C1 segment of cervical spinal cord (tissue), 14 donors: ENCODE measurements around the gene OSBPL5.

ENCODE experiments used
- DNase-seq, 14 donors: peaks; one replicate each; lab custom pipeline; 2025; lab: John Stamatoyannopoulos, UW

Gene OSBPL5

DNA sequence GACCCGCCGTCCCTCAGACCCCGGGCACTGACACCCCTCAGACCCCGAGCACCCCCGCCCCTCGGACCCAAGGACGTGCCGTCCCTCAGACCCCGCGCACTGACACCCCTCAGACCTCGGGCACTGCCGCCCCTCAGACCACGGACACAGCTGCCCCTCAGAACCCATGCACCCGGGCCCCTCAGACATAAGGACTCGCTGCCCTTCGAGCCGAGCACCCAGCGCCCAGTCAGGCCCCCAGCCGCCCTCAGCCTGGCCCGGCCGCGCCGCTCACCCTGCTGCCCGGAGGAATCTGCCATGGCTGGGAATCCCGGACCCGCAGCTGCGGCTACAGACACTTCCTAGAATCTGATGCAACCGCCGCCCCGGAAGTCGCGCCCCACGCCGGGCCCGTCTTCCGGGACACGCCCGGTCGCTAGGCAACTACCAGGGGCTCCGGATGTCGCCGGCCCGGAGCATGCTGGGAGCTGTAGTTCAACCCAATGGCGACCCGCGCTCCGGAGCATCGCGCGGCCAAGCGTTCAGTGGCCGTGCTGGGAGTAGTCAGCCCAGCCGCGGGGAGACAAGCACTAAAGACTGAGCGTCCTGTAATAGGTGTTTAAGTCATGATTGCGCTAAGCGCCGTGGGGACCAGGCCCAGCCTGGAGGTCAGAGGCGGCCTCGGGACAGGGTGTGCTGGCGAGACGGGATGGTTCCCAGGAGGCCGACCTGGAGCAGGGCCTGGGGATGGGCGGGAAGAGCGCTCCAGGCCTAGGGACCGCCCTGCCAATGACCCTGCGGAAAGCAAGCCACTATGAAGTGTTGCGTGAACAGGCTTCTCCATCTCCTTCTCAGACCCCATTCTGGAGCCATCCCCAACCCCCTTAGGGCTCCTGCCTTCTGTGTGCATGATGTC, 107.8 kb downstream of the OSBPL5 start, which contains the start of gene CARS1:
Gene CARS1 (minus strand): TSS at position 355 of the 895 bp plus-strand sequence. CDS start 56 bp downstream, at position 299.
- peak; percentile 54 to 96 (median 88) for DNase-seq

DNA sequence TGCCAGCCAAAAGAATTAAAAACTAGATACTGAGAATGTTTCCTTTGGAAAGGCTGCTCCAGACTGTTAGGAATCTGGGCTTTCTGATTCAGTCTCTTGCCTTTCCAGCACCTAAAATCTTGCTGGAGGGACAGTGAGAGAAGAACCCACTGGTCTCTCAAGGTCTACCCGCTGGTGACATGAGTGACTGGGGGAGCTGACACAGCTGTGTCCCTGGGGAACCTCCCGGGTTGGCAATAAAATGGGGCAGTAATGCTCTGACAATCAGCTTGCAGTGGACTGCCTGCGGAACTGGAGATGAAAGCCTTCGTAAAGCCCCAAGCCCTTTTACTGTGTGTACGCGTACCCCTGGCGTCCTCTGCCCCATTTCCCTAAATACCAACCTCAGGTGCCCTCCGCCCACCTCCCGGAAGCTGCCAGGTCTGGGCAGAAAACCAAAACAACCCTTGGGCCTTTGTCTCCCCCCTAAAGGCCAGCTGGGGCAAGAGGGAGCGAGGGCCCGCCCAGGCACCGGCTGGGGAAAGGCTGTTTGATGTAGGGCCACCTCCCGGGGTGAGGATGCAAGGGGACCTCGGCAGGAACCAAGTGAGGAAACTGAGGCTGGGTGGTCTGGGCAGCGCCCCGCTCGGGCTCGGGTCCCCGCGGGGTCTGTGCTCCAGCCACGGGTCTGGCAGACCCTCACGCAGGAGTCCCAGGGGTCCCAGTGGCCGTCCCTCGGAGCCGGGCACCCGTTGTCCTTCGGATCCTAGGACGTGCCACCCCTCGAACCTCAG, 108.6 kb downstream of the OSBPL5 start:
- DNase-seq: peak in 1 of 14 donors; percentile 54

DNA sequence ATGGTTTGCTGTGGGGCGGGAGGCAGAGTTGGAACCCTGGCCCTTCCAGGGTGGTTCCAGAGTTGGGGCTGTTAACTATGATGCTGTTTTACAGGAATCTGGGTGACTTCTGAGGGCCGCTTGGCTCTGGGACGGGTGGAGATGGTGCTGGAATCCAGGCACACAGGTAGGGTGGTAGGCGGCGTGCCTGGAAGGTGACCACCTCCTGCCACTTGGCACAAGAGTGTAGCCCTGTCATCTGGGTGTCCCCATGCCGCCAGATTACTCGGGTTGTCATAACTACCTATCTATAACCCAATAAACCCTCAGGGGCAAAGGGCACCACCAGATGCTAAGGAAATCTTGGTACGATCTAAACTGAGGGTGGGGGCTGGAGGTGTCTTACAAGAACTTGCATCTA, 109.2 kb downstream of the OSBPL5 start:
- no peak for DNase-seq

DNA sequence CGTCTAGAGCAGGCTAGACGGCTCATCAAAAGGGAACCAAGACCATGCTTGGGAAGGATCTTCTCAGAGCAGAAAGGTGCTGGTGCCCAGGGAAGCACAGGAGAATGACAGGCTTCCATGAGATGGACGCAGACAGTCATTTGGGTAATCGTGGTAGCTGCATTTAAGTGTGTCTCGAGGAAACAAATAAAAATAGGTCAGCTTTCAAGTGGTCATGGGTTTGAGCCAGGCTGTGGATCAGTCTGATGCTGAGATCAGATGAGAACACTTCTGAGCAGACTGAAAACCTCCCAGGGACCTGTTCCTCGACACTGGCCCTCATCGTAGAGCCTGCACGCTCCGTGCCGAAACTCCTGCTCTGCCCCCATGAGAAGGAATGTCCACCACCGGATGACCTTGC, 112.5 kb downstream of the OSBPL5 start:
- no peak for DNase-seq

DNA sequence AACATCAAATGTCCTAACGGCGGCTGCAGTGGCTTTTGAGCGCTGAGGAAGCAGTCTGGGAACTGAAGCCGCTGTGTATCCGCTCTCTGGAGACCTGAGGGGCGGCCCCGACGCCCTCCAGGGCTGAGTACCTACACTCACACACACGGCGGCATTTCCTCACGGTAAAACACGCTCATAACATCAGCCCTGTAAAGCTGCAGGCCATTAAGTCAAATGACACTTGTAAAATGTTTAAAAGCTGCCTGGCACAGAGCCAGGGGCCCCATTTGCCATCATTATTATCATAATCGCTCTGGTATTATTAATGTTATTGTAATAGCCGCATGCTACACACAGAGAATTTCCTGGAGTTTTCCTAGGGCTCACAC, 113.0 kb downstream of the OSBPL5 start:
- DNase-seq: no peak

DNA sequence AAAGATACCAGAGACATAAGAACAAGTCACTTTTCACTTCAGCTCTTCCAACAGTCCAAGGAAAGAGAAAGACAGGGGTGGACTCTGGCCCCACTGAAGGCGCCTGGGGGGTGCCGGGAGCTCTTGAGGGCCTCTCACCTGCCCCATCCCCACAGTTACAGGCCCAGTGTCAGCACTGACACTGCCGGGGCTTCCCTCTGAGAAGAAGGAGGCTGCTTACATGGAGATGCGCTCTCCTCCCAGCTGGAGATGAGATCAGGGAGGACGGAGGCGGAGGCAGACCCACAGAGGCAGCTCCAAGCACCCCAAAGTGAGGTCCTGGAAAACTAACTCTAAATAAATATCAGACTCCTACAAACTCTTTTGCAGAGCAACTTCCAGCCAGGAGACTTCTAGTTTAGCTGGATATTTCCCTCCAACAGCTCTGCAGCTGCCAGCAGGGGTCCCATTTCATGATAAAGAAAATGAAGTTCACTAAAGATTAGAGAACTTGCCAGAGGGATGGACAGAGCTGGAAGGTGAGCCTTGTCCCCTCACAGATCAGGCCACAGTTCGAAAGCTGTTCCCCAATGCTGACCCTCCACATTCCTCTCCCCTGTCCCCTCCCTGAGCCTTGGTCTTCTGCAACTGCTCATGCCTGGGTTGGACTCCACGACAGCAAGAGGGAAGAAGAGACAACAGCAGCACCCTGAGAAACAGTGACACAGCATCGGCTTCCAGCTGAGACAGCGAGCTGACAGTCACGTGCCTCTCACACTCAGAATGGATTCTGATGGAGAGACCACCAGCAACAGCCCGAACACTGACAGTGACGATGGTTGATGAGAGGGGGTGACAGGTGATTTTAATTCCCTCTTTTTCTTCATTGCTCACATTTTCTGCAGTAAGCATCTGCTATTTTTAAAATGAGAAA, 113.7 kb downstream of the OSBPL5 start:
- DNase-seq: peak in 5 of 14 donors; percentile 20 to 36 (median 26)

DNA sequence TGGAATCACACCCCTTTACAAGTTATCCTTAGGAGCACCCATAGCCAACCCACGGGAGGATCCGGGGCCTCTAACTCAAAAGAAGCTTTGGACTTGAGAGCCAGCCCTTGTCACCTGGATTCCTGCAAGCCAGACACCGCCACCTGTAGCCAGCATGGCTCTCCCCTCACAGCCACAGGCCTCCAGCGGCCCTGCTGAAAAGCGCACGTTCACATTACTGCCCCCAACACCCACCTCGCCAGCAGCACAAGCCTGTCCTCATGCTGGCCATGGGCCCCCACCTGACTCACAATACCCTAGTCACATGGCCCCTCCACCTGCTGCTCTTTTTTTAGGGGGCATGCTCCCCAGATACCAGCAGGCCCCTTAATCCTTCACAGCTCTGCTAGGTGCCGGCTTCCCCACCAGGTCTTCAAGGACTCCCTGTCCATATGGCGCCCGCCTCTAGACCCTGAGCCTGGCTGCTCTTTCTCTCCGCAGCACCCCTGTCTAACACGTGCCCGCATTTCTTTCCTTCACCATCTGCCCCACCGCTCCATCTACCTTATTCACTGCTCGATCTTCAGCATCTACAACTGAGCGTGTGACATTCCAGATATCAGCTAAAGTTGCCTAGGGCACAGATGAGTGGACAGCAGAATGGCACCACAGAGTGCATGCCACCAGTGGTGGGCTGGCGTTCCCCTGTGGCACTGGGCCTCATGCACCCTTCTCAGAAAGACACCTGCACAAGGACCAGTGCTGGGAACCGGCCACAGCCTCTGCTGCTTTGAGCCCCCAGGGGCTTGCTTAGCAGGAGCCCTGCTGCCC, 114.5 kb downstream of the OSBPL5 start:
- no peak for DNase-seq

DNA sequence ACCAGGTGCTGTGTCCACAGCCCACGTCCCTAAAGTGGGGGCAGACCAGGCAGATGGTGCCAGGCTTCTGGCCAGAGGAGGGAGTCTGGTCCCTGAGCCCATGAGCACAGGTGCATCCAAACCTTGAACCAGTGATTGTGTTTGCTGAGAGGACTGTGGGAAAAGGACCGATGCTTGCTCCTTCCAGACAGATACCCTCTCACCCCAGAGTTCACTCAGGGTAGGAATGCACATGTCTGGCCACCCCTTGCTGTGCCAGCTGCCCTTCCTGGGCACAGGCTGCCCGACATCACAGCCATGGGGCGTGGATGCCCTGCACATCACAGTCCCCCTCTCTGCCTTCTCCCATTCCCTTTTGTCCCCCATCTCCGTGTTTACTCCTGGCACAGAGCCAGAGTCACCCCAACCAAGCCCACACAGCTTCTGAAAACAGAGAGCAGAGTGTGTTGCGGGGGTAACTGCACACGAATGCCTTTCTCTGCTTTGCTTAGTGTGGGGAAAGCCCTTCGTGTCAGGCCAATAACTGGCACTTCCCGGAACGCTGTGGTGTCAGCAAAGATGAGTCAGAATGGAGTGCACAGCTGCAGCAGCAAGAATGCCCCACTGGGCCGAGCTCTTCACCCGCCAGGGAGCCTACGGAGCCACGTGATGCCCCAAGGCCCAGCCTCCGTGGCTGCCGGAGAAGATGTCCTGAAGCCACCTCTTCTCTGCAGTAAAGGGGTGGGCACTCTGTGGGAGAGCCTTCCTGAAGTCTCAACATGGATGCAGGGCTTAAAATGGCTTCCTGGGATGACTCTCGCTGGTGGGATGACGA, 115.5 kb downstream of the OSBPL5 start:
- DNase-seq: peak in 12 of 14 donors; percentile 31 to 97 (median 78)

DNA sequence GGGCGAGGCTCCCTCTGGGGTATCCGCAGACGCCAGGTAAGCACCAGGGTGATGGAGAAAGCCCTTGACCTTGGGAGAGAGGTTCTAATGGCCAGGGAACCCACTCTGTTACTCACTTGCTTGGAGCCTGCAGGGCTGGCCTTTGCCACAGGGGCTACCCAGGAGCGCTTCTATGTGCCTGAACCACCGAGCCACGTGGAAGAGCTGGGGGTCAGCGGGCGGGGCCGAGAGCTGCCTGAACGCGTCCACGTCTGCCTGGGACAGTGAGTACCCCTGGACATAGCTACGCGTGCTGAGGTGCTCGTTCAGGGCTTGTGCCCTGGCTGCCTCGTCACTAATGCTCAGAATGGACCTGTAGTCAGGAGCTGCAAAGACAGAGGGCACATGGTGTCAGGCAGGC, 117.5 kb downstream of the OSBPL5 start:
- DNase-seq: no peak

DNA sequence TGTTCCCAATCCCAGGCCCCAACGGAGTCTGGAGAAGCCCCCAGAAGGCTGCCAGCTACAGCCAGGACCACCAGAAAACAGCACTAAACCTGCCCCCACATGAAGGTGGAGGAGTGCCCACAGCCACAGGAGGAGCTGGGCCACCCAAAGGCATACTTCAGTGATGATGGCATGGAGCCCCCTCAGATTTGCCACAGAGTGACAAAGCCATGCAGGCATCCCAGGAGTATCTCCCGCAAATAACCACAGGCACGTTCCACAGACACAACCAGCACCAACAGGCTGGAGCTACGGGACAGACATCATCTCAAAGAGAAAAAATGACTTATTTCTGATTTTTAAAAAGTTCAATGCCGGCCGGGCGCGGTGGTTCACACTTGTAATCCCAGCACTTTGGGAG, 118.5 kb downstream of the OSBPL5 start:
- DNase-seq: no peak

DNA sequence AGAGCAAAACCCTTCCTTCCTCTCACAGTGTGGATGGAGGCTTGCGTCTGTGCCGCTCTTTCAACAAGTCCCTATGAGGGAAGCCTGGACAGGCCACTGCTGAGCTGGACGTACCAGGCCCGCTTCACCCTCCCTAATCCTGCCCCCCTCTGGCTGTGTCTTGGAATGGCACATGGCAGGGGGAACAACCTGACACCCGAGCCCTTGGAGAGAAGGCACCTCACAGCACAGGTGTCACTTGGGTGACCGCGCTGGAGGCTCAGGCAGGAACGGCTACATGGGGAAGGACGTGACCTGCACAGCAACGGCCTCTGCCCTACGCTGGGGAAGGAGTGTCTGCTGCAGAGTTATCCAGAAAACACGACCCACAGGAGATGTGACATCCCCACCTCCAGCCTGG, 118.9 kb downstream of the OSBPL5 start:
- no peak for DNase-seq

DNA sequence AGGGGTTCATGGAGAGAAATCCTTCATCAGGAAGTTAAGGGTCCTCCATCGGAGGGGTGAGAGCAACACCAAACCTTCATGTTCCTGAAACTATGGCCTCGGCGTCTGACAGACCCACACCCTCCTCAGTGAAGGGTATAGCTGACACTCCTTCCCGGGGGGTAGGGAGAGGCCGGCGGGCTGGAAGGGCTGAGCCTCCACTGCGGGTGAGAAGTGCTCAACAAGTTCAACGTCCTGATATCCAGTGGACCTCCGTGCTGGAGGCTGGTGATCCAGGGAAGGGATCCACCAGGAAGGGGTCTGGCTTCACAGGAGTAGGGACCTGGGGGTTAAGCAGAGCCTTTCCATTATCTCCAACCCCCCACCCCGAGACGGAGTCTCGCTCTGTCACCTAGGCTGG, 120.2 kb downstream of the OSBPL5 start:
- no peak for DNase-seq

DNA sequence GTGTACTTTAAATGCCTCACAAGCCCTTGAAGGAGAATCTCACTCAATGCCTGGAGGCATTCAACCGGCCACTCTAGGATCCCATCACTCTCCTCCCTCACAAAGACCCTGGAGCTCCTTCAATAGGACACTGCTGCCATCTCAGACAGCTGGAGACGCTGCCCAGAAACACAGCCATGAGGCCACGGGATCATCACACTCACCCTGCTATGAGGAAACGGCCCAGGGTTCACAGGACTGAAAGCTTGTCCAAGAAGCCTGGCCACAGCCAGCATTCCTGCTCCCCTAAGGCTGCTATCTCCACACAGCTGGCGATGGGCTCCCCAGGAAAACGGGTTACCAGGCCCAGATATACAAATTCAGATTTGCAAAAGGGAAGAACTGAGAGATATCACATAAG, 121.1 kb downstream of the OSBPL5 start:
- DNase-seq: peak in 1 of 14 donors; percentile 58

DNA sequence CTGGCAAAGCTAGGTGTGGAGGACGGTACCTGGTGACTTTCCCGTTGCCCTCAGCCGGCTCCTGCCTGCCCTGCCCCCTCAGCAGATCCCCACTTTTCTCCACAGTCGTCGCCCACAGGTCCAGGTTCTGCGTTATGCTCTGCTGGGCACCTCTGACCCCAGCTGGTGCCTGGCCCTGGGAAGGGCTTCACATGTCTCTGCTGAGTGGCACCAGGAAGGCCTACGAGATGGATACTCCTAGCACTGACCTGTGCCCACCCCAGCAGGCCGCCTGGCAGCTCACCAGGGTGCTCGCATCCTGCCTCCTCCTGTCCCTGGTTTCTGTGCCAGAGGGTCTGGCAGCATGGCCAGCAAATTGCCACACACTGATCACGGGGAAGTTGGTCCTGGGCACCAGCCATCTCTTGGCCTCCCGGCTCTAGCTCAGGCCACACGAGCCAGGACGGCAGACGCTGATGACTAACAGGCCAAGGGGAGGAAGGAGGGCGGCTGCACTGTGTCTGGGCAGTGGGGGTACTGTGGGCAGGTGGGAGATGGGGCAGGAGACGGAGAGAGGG, 121.7 kb downstream of the OSBPL5 start:
- peak in 10 of 14 donors; percentile 44 to 88 (median 58) for DNase-seq

DNA sequence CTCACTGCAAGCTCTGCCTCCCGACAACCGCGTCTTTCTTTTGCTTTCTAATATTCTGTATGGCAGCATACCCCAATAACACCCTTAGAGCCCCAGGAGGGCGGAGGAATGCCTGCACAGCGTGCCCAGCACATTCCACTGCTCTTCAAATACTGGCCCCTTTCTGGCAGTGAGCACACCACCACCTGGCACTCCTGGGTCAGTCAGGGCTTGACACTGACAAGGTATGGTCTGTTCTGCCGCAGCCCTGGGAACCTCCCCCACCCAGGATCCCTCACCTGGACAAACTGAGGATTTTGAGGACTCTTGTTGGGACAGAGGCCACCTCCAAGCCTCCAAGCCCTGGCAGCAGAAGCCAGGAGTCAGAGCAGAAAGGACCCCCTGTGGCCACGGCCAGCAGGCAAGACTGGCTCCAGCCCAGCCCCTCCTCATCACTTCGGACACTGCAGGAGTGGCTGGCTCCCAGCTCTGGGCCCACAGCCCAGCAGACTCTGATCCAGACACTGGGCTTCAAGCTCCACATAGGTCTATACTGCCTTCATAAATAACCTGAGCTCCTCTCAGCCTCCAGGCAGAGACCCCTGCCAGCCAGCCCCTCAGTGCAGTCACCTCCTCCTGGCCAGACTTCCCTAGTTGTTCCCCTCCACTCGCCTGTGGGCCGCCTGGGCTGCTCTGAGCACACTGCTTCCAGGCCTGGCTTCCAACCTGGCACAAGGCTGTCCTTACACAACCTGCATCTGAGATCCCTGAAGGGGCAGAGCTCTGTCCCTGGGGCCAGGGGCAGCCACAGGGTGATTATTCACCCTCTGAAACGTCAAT, 122.4 kb downstream of the OSBPL5 start:
- peak in 6 of 14 donors; percentile 12 to 77 (median 51) for DNase-seq

DNA sequence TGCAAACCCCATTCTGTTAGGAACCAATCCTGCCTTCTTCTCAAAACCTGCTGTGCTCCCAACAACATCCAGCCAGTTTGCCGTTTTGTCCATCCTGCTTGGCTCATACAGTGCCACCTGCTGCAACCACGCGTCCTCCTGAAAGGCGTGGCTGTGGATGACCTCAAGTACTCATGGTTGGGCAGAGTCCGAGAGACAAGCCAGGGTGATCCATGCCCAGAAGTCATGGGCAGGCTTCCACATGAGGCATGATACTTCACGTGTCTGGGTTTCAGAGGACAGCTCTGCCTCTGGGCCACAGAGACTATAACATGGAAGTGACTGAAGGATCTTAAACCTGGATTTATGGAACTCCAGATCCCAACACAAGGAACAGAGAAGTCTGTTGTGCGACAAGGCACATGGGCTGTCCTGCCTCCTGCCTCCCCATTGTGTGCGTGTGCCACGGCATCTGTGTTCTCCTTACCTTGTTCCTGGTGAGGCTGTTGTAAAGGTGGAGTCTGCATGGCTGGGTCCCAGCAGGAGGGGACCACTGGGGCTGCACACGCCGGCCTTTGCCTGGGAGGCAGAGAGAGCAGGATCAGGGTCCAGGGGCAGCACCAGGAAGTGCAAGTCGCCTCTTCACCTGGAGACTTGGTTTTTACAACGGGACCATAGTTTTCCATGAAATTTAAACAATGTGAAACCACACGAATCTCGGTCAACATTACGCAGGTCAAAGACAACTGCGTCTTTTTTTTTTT, 123.2 kb downstream of the OSBPL5 start:
- peak in 3 of 14 donors; percentile 10 to 46 (median 13) for DNase-seq

DNA sequence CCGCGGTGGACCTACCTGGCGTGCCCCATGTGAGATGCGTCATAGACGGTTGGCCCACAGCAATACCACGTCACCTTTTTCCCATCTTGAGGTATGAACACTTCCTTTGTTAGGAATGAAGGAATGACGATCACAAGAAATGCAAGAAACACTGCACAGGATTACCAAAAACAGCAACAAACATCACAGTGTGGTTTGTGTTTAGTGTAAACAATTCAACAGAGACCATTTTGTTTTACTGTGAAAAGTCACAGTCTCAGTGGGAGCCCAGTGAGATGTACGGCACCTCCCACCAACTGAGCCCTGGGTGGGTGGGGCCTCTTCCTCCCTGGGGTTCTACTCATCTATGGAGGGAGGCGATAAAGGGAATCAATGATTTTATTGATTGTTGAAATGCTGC, 124.2 kb downstream of the OSBPL5 start:
- no peak for DNase-seq

DNA sequence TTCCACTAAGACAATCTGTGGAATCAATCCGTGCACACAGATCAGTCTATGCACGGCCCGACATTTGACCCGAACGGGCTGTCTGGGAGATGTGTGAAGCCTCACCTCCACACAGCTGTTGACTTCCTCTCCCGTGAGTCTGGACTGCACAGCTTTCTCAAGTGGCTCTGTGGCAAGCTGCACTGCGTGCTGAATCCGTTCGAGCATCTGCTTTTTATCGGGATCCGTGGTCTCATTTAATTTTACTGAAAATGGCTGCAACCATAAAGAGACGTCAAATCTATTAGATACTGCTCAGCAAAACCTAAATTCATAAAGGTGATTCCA, 127.2 kb downstream of the OSBPL5 start:
- DNase-seq: no peak
